ENCODE data around the gene SLC35C1. TPM values are rescaled to one million over a fixed set of nuclear protein-coding genes. Genes with fewer than 3 reads are reported as not detected.

Gene SLC35C1
- total RNA-seq, 1 experiment from 2014 or later, result 15.6 TPM

- intact Hi-C loops (cut with micrococcal nuclease; ENCODE audit: unreplicated experiment), result no loop called here
- H3K4me2 ChIP-seq, result no peak overlapping the region
- no peak overlapping the region for H3K27ac ChIP-seq
- H3K9me3 ChIP-seq (ENCODE audit: insufficient read depth, low read depth), result no peaks in the 10 kb centered on the region
- no TSS peak for BruUV-seq (replicated peaks)
- H4K20me1 ChIP-seq (ENCODE audit: insufficient read depth), result 0 out of 2 replicates have a peak, but pooled peaks cover 3% of the 10 kb centered on the region
- no peaks in the 10 kb centered on the region for H3K4me1 ChIP-seq (replicated peaks; ENCODE audit: insufficient read depth)
- no peaks in the 10 kb centered on the region for H3F3A ChIP-seq (ENCODE audit: insufficient read depth, low read depth)
- H3K36me3 ChIP-seq (ENCODE audit: low read depth), result no peaks in the 10 kb centered on the region
- TF ChIP-seq CTCF (conservative IDR thresholded peaks at IDR 0.05) (no peak), EZH2 (IDR thresholded peaks at IDR 0.05; ENCODE audit: low read depth) (no peak)
- no peaks in the 10 kb centered on the region for H3K79me2 ChIP-seq (ENCODE audit: low read depth)
- H2AFZ ChIP-seq, result no peak overlapping the region
- peaks cover 98% of the 10 kb centered on the region for H3K27me3 ChIP-seq (ENCODE audit: insufficient read depth, low read depth)
- no peak overlapping the region for H3K4me3 ChIP-seq
- CTCF ChIA-PET, result no interaction called here
- H3K9me2 ChIP-seq (ENCODE audit: insufficient read depth), result no peaks in the 10 kb centered on the region
- DNase-seq, result no peak
- POLR2A ChIA-PET (ENCODE audit: unreplicated experiment), result no interaction called here
Observed at GRCh38 chr11:45765836-45766235, 39.1 kb upstream of the SLC35C1 start.

- Histone ChIP-seq H3K27me3 (ENCODE audit: insufficient read depth, low read depth) (peaks cover 95% of the 10 kb centered on the region), H4K20me1 (ENCODE audit: insufficient read depth) (0 out of 2 replicates have a peak, but pooled peaks cover 3% of the 10 kb centered on the region), H3F3A (ENCODE audit: insufficient read depth, low read depth) (no peaks in the 10 kb centered on the region), H3K9me3 (ENCODE audit: insufficient read depth, low read depth) (no peaks in the 10 kb centered on the region), H3K27ac (no peak overlapping the region), H3K4me2 (no peak overlapping the region), H3K79me2 (ENCODE audit: low read depth) (no peaks in the 10 kb centered on the region), H3K9me2 (ENCODE audit: insufficient read depth) (no peaks in the 10 kb centered on the region), H3K36me3 (ENCODE audit: low read depth) (no peaks in the 10 kb centered on the region), H3K4me3 (no peak overlapping the region), H3K4me1 (replicated peaks; ENCODE audit: insufficient read depth) (no peaks in the 10 kb centered on the region), H2AFZ (no peak overlapping the region)
- intact Hi-C loops (cut with micrococcal nuclease; ENCODE audit: unreplicated experiment), result no loop called here
- ChIA-PET CTCF (no interaction called here), POLR2A (ENCODE audit: unreplicated experiment) (no interaction called here)
- TF ChIP-seq CTCF (conservative IDR thresholded peaks at IDR 0.05) (no peak), EZH2 (IDR thresholded peaks at IDR 0.05; ENCODE audit: low read depth) (no peak)
- DNase-seq, result no peak
- BruUV-seq (replicated peaks), result no TSS peak
Observed at GRCh38 chr11:45766469-45766868, 38.5 kb upstream of the SLC35C1 start.

GRCh38 chr11:45768486-45768885 is 36.5 kb upstream of the SLC35C1 start:
- H3K27me3 ChIP-seq (ENCODE audit: insufficient read depth, low read depth), result peaks cover 84% of the 10 kb centered on the region
- H3F3A ChIP-seq (ENCODE audit: insufficient read depth, low read depth), result no peaks in the 10 kb centered on the region
- H3K4me2 ChIP-seq, result no peak overlapping the region
- no peak for TF ChIP-seq EZH2 (IDR thresholded peaks at IDR 0.05; ENCODE audit: low read depth)
- TF ChIP-seq CTCF (conservative IDR thresholded peaks at IDR 0.05), result no peak
- POLR2A ChIA-PET (ENCODE audit: unreplicated experiment), result no interaction called here
- no TSS peak for BruUV-seq (replicated peaks)
- no peaks in the 10 kb centered on the region for H3K36me3 ChIP-seq (ENCODE audit: low read depth)
- H3K4me3 ChIP-seq, result no peak overlapping the region
- no peak overlapping the region for H2AFZ ChIP-seq
- no peaks in the 10 kb centered on the region for H3K9me2 ChIP-seq (ENCODE audit: insufficient read depth)
- DNase-seq, result no peak
- no peaks in the 10 kb centered on the region for H3K9me3 ChIP-seq (ENCODE audit: insufficient read depth, low read depth)
- no peaks in the 10 kb centered on the region for H3K4me1 ChIP-seq (replicated peaks; ENCODE audit: insufficient read depth)
- H3K27ac ChIP-seq, result no peak overlapping the region
- CTCF ChIA-PET, result interaction anchor here (0.7 kb wide), 1 partner anchor 749 kb away, joined by 9 read pairs; no protein-coding TSS in a partner anchor
- H4K20me1 ChIP-seq (ENCODE audit: insufficient read depth), result 0 out of 2 replicates have a peak, but pooled peaks cover 2% of the 10 kb centered on the region
- no peaks in the 10 kb centered on the region for H3K79me2 ChIP-seq (ENCODE audit: low read depth)
- intact Hi-C loops (cut with micrococcal nuclease; ENCODE audit: unreplicated experiment), result no loop called here
